ENCODE results near the gene SLC22A7. TPM values are rescaled to one million over a fixed set of nuclear protein-coding genes. Genes with fewer than 3 reads are reported as not detected.
"Not testable (repeated sequence)": the region's sequence is repeated elsewhere in the genome, so short reads cannot be mapped to it uniquely, and the experiment has no call there.

SLC22A7 gene
- total and polyA plus RNA-seq, 2 experiments from 2014 or later, result 0.31 TPM; not detected in 1

- TF ChIP-seq ZNF462 (CRISPR knock-in tag; IDR thresholded peaks at IDR 0.05) (no peak), ETS1 (IDR thresholded peaks at IDR 0.05) (no peak), POLR2AphosphoS5 (IDR thresholded peaks at IDR 0.05; ENCODE audit: low read depth) (no peak), EZH2phosphoT487 (IDR thresholded peaks at IDR 0.05; ENCODE audit: unreplicated experiment) (no peak), CREB1 (CRISPR knock-in tag; IDR thresholded peaks at IDR 0.05; ENCODE audit: low read depth) (no peak), NANOG (IDR thresholded peaks at IDR 0.05; ENCODE audit: borderline replicate concordance) (no peak)
These were observed 4.1 kb downstream of the SLC22A7 start (continued) for GRCh38 chr6:43302126-43302525.

- not testable (repeated sequence) for H2AFZ ChIP-seq; ATAC-seq; H3K4me3 ChIP-seq; H3K4me3 Mint-ChIP-seq; H3K9me2 ChIP-seq (ENCODE audit: insufficient read depth); H3F3A ChIP-seq (replicated peaks; ENCODE audit: low read depth); H3K9me3 Mint-ChIP-seq; DNase-seq (ENCODE audit: low spot score); H3K79me2 ChIP-seq (replicated peaks; ENCODE audit: insufficient read depth); H3K27me3 ChIP-seq (ENCODE audit: insufficient read depth); H3K4me2 ChIP-seq; H3K27me3 Mint-ChIP-seq (ENCODE audit: insufficient read depth, low read depth, poor library complexity); H4K20me1 ChIP-seq (replicated peaks; ENCODE audit: insufficient read depth); H3K36me3 ChIP-seq (ENCODE audit: insufficient read depth); H3K27ac Mint-ChIP-seq; H3K27ac ChIP-seq (ENCODE audit: low read depth)
- H3K4me1 ChIP-seq (ENCODE audit: insufficient read depth), result peaks cover 15% of the 10 kb centered on the region; the same call in 1 of the 2 replicates
- Mint-ChIP-seq H3K4me1 (peaks cover 20% of the 10 kb centered on the region), H3K36me3 (ENCODE audit: low read depth) (peaks cover 11% of the 10 kb centered on the region; the same call in 1 of the 3 replicates)
These were observed 4.9 kb downstream of the SLC22A7 start for GRCh38 chr6:43303006-43303405.
